HG02852 (cell line): ENCODE results near the gene HPCAL1.
A peak's percentile ranks its signal among the peaks of the same experiment; 100 is the strongest.

Source experiments
- ATAC-seq: cut with Tn5 transposase; IDR thresholded peaks from one replicate; pipeline ENCODE4 v1.9.1; 2021; ENCODE audit warnings: mild to moderate bottlenecking, moderate library complexity; ENCODE audit not compliant: unreplicated experiment

The HPCAL1 gene

DNA sequence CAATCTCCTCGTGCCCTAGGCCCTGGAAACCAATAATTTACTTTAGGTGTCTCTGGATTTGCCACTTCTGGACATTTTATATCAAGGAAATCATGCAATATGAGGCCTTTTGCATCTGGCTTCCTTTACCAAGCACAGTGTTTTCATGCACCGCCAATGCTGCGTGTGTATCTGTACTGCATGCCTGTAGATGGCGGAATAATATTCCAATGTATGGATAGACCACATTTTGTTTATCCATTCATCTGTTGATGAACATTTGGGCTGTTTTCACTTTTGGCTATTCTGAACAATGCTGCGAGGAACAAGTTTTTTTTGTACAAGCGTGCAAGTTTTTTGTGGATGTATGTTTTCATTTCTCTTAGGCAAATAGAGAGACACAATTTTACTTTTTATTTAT is 18.9 kb downstream of the HPCAL1 start:
- ATAC-seq, result no peak

DNA sequence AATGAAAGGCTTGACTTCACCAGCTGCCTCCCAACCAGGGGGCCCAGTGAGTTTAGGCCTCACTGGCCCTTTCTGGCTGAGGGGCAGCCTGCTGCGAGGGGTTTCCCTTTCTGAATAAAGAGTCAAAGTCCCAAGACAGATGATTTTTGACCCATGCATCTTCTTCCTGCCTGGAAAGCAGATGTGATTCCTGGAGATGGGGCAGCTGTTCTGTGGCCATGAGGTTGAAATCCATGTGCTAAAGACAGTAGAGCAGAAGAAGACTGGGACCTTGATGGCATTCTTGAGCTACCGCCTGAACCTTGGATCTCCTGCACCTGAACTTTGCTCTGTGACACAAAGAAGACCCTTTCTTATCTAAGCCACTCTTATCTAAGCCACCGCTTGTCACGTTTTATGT is 19.8 kb downstream of the HPCAL1 start:
- no peak for ATAC-seq

GRCh38 chr2:10322973-10323372 is 20.3 kb downstream of the HPCAL1 start:
- no peak for ATAC-seq

GRCh38 chr2:10323535-10323934 is 20.8 kb downstream of the HPCAL1 start:
- ATAC-seq, result no peak

DNA sequence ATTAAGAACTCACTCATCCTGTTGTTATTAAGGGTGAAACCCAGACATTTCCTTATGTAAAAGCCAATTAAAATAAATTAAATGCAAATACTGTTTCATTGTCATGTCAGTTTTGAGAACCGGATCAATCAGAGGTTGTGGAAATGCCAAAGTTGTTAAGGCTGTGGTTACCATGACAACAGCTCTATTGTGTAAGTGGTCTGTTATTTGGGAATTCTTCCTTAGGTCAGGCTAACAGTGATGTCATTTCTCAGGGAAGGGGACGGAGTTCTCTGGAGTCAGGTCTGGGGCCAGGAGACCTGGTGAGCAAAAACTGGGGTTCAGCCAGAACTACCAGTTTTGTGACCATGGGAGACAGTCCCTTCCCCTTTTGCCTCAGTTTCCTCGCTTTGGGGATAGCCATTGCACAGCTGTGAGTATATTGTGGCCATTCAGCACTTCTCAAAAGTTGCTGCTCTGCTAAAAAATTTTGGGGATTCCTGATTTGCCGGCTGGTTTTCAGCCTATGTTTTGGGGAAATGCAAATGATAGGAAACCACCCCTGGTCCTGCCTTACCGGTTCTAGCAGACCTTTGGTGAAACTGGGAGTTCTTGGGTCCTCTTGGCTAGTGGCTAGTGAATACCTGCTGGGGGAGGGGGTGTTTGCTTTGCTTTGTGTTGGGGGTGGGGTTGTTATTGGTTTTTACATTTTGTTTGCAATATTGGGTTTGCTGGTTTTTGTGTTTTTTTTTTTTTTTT is 21.6 kb downstream of the HPCAL1 start:
- no peak for ATAC-seq

DNA sequence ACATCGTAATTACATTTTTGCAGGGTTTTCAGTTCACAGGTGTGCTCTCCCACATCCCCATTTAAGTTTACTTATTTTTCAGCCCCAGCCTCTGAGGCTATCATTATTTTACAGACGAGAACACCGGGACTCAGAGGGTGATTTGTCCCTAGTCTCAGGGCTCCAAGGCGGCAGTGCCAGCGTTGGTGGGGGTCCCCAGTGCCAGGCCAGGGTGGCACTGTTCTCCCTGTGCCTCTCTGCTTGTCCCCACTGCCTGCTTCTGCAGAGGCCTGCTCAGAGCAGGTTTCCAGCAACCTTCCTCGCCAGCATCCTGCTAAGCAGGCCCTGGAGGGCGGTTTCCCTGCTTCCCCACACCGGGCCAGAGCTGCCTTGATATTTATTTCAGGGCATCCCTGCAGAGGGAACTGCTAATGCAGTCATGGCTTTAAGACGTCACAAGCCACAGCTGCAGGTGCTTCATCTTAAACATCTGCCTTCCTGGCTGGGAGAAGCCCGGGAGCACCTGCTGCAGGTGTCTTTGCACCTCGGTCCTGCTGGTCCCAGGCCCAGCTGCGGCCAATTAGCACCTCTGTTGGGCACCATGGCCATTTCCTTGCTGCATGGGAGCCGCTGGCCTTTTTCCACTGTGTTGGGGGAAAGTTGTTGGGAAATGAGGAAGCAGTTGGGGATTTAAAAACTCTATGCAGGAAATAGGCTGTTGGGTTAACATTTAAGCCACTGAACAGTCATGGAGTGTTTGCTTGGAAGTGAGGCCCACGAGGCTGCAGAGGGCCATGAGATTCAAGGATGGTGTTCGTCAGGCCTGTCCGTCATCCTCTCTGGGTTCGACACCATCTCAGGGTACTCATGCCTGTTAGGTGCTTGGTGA is 22.8 kb downstream of the HPCAL1 start:
- ATAC-seq, result no peak

- no peak for ATAC-seq
Measured at GRCh38 chr2:10326151-10326616, 23.5 kb downstream of the HPCAL1 start.

DNA sequence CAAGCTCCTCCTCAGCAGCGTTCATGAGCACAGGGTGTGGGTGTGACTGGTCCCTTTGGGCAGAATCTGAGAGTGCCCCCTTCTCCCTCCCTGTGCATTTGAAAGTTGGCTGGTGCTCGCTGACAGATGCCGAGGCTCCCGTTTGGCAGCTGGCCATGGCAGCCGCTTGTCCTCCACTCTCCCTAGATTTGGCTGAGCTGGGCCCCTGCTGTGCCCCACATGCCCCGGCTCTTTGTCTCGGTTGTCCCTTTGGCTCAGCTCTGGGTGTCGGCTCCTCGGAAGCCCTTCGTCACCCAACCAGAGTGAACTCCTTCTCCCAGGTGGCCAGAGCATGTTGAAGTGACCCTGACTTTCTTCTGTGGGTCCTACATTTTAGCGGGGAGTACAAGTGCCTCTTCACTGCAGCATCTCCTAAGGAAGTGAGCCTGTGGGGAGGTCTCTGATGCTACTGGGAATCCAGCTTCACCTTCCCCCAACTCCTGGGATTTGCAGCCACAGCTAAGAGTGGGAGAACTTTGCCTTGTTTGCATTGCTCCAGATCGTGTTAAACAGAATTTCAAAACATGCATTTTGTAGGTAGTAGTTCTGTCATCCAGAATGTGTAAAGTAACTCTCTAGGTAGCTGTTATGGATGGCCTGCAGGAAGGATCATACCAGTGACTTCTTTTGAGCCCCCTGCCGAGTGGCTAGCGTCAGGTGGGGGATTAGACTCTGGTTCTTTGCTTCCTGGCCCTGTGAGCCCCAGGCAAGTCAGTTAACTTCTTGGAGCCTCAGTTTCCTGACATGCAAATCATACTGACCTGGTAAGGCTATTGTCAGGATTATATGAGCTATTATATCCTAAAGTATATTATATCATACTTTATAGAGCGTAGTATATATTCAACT is 24.2 kb downstream of the HPCAL1 start:
- ATAC-seq, result no peak

DNA sequence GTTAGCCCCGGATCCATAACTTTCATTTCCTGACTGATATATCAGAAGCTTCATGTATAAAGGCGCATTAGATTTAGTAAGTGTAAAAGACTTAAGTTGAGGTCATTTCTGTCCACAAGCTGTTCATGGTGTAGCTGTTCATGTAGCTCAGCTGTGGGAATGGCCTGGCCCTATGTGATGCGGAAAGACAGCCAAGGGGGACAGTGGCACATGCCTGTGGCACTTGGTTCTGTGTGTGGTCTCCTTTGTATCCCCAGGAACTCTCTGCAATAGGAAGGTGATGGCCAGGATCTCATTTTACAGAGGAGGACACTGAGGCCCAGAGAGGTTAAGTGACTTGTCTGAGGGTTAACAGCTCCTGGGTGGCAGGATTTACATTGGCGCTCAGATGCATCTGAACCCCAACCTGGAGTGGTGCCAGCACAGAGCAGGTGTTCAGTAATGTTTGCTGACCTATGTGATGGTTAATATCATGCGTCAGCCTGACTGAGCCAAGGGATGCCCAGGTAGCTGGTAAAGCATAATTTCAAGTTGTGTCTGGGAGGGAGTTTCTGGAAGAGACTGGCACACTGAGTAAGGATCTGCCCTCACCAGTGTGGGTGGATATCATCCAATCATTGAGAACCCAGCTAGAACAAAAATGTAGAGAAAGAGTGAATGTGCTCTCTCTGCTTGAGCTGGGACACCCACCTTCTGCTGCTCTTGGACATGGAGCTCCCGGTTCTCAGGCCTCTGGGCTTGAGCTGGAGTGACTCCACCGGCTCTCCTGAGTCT is 25.4 kb downstream of the HPCAL1 start:
- no peak for ATAC-seq

DNA sequence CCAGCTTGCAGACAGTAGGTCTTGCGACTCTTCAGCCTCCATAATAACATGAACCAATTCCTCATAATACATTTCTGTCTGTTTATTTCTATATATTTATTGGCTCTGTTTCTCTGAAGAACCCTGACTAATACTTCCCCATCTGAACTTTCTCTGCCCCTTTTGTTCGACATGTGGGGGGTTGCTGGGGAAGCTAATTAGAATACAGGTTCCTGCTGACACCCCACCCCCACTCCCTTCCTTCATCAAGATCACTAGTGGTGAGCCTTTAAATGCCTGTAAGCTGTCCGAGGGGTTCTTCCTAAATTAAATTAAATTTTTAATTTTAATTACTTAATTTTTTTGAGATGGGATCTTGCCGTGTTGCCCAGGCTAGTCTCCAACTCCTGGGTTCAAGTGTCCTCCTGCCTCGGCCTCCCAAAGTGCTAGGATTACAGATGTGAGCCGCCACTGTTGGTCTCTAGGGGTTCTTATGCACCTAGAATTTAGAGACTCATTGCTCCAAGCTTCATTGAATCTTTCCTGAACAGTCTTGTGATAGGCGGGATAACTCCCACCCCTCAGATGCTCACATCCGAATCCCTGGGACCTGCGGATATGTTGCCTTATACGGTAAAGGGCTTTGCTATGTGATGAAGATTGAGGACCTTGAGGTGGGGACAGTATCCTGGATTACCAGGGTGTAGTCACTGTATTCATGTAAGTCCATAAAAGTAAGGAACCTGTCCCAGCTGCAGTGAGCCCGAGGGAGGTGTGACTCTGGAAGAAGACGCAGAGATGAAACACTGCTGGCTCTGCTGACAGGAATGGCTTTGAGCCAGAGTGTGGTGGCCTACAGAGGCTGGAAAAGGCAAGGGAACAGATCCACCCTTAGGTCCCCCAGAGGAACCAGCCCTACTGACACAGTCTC is 26.2 kb downstream of the HPCAL1 start:
- no peak for ATAC-seq

GRCh38 chr2:10329580-10329879 is 26.8 kb downstream of the HPCAL1 start:
- ATAC-seq, result no peak

DNA sequence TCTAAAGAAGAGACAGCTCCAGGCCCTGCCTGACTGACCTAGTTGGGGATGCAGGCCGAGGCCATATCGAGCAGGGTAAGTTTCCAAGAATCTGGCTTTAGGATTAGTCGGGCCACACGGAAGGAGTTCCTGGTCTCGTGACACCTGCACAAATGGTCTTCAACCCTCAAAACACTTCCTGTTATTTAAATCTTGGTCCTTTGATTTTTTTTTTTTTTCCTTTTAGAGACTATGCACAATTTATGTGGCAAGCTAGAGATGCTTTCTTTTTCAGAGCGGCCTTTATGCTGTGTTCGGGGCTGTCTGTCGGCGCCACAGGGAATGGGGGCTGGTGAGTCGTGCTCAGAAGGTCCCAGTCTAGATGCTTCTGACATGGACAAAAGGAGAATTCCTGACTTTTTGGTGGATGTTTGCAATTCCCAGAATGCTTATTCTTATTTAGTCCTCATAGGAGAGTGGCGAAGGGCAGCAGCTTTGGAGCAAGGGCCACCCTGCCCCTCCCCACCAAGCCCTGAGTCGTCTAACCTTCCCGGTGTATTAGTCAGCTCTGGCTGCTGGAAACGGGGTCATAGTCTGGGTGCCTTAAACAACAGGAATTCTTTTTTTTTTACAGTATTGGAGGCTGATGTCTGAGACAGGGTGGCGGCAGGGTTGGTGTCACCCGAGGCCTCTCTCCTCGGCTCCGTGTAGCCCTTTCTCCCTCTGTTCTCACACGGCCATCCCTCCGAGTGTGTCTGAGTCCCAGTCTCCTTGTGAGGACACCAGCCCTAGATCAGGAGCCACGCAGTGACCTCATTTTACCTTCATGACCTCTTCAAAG is 27.4 kb downstream of the HPCAL1 start:
- no peak for ATAC-seq

DNA sequence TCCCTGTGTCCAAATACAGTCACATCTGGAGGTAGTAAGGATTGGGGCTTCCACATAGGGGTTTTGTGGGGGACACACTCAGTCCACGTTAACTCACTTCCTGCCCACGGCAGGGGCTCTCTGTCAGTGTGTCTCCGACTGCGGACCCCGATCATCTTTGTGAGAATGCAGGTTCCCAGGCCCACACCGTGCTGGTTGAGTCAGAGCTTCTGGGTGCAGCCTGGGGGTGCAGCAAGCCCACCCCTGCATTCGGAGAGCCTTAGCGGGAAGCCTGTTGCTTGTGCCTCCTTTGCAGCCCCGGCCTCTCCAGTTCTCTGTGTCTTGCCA is 28.0 kb downstream of the HPCAL1 start:
- ATAC-seq, result no peak

DNA sequence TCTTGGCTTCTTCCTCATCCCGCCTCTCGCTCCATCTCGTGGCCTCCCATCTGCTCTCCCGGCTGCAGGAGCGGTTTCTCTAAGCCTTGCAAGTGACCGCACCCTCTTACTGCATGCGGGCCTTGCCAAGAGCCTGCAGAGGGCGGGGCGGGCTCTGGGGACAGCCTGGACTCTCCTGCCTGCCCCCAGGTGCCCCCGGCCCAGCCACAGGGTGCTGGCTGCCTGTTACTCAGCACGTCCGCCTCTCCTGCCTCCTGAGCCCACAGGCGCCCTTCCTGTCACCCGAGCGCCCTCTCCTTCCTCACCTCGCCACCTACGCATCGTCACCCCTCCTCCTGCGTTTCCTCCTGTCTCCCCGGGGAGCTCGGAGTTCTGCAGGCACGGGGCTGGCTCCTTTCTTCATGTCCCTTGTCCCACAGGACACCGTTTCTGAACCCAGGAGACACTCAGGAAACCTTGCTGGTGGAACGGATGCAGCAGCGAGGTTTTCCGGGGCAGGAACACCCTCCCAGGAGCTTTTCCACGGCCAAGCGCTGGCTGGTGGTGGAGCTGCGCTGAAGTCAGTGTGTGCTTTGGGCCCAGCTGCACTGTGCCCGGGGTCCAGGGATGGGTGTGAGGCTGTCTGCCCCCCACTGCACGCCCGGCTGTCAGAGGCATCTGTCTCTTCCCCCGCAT is 28.5 kb downstream of the HPCAL1 start:
- ATAC-seq, result peak; percentile 69

- peak; percentile 56 for ATAC-seq
Measured at GRCh38 chr2:10331702-10332401, 29.1 kb downstream of the HPCAL1 start.

GRCh38 chr2:10332402-10333246 is 29.9 kb downstream of the HPCAL1 start:
- no peak for ATAC-seq

DNA sequence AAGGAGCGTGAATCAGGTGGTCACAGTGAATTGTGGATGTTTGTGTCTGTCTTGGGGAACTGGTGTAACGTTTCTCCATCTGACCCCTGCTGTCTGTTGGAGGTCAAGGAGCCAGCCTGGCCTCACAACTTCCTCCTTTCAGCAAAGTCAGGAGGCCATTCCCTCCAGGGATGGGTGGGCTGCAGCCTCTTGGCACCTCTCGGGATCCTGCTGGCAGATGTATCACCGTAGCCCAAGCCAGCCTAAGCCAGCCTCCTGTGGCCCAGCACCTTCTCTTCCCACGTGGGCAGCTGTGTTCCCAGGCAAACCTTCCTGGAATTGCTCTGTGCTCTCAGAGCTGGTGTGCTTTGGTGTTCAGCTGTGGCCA is 30.5 kb downstream of the HPCAL1 start:
- no peak for ATAC-seq
